ENCODE measurements around the gene POU6F2.

The POU6F2 gene

DNA sequence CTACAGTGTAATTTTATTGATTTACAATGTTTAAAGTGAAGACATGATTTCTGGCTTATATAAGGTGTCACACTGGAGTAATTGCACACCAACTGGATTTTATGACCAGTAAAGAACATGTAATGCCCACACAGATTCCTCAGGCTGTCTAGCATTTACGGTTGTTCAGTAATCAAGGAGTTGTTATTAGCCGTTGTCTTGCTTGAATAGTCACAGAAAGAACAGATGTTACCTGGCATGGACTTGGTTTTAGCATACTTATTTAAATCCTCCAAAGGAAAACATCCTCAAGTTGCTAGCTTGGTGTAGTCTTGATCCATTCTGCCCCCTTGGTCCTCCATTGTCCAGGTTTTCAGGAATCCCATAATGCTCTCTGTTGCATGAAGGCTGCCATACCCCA, 65.8 kb downstream of the POU6F2 start:
- Histone ChIP-seq H4K20me1 (ENCODE audit: control insufficient read depth, insufficient read depth, low read depth, low read length) (no peaks in the 10 kb centered on the region), H3K4me2 (ENCODE audit: low read length) (peak overlapping the region; percentile 33), H3K27ac (ENCODE audit: low read depth, low read length) (no peak overlapping the region), H3K27me3 (ENCODE audit: control insufficient read depth, low read length) (no peaks in the 10 kb centered on the region), H3F3A (ENCODE audit: control insufficient read depth, insufficient read depth) (no peaks in the 10 kb centered on the region), H3K4me3 (ENCODE audit: low read length) (no peak overlapping the region), H3K9me3 (ENCODE audit: control insufficient read depth, insufficient read depth, low read length) (no peaks in the 10 kb centered on the region), H3K36me3 (ENCODE audit: control insufficient read depth, low read length) (no peaks in the 10 kb centered on the region), H3K4me1 (ENCODE audit: control insufficient read depth, low read length) (peaks cover 27% of the 10 kb centered on the region), H3K79me2 (ENCODE audit: control insufficient read depth, low read length) (no peaks in the 10 kb centered on the region), H3K9me2 (replicated peaks; ENCODE audit: control insufficient read depth, low read length) (no peaks in the 10 kb centered on the region)
- no peak for TF ChIP-seq EZH2phosphoT487 (IDR thresholded peaks at IDR 0.05; ENCODE audit: borderline replicate concordance, low read length)
- TF ChIP-seq, protein P1, sequence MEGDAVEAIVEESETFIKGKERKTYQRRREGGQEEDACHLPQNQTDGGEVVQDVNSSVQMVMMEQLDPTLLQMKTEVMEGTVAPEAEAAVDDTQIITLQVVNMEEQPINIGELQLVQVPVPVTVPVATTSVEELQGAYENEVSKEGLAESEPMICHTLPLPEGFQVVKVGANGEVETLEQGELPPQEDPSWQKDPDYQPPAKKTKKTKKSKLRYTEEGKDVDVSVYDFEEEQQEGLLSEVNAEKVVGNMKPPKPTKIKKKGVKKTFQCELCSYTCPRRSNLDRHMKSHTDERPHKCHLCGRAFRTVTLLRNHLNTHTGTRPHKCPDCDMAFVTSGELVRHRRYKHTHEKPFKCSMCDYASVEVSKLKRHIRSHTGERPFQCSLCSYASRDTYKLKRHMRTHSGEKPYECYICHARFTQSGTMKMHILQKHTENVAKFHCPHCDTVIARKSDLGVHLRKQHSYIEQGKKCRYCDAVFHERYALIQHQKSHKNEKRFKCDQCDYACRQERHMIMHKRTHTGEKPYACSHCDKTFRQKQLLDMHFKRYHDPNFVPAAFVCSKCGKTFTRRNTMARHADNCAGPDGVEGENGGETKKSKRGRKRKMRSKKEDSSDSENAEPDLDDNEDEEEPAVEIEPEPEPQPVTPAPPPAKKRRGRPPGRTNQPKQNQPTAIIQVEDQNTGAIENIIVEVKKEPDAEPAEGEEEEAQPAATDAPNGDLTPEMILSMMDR (IDR thresholded peaks at IDR 0.05; ENCODE audit: low read depth, low read length, poor library complexity, severe bottlenecking): no peak

DNA sequence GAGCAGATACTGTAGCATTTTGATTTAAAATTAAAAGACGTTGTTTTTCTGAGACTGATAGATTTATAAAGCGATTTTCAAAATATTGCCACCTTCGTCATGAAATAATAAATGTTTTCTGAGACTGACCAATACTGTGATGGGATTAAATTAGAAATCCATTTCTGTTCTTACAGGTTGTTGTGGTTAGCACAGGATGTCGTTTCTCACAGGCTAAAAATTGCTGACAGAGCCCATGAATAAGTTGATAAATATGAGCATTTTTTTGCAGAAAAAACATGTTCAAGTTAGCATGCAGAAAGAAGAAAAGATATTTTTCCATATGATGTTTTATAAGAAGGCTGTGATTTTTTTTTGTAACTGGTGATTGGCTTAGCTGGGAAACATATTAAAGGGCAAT, 66.8 kb downstream of the POU6F2 start:
- Histone ChIP-seq H3K27me3 (ENCODE audit: control insufficient read depth, low read length) (no peaks in the 10 kb centered on the region), H3K4me2 (ENCODE audit: low read length) (peak overlapping the region; percentile 33)

DNA sequence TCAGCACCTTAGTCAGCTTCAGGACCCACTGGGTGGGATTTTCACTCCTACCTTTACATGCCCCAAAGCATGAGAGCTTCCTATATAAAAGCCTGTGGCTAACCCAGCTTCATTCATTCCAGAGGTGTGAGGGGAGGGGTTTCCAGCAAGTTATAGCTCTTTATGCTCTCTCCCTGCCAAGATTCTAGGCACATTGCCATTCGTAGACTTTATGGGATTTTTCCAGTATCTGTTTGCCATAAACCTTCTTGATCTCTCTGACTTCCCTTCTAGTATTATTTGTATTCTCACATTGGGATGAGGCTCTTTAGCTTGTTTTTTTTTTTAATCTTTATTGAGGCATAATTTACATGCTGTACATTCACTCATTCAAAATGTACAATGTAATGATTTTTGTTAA, 67.5 kb downstream of the POU6F2 start:
- Histone ChIP-seq H3F3A (ENCODE audit: control insufficient read depth, insufficient read depth) (no peaks in the 10 kb centered on the region), H3K79me2 (ENCODE audit: control insufficient read depth, low read length) (no peaks in the 10 kb centered on the region), H3K27me3 (ENCODE audit: control insufficient read depth, low read length) (no peaks in the 10 kb centered on the region), H3K9me3 (ENCODE audit: control insufficient read depth, insufficient read depth, low read length) (no peaks in the 10 kb centered on the region), H3K36me3 (ENCODE audit: control insufficient read depth, low read length) (no peaks in the 10 kb centered on the region), H3K9me2 (replicated peaks; ENCODE audit: control insufficient read depth, low read length) (no peaks in the 10 kb centered on the region), H3K4me2 (ENCODE audit: low read length) (no peak overlapping the region), H3K4me3 (ENCODE audit: low read length) (no peak overlapping the region), H3K4me1 (ENCODE audit: control insufficient read depth, low read length) (peaks cover 27% of the 10 kb centered on the region), H4K20me1 (ENCODE audit: control insufficient read depth, insufficient read depth, low read depth, low read length) (no peaks in the 10 kb centered on the region), H3K27ac (ENCODE audit: low read depth, low read length) (no peak overlapping the region)
- no peak for TF ChIP-seq EZH2phosphoT487 (IDR thresholded peaks at IDR 0.05; ENCODE audit: borderline replicate concordance, low read length)
- TF ChIP-seq, protein P1 (IDR thresholded peaks at IDR 0.05; ENCODE audit: low read depth, low read length, poor library complexity, severe bottlenecking): no peak

More for the DNA sequence above, 66.8 kb downstream of the POU6F2 start:
- Histone ChIP-seq H3K4me3 (ENCODE audit: low read length) (peak overlapping the region; percentile 8; the same call in 1 of the 2 replicates), H3K36me3 (ENCODE audit: control insufficient read depth, low read length) (no peaks in the 10 kb centered on the region), H3K4me1 (ENCODE audit: control insufficient read depth, low read length) (peaks cover 27% of the 10 kb centered on the region), H3K9me2 (replicated peaks; ENCODE audit: control insufficient read depth, low read length) (no peaks in the 10 kb centered on the region), H4K20me1 (ENCODE audit: control insufficient read depth, insufficient read depth, low read depth, low read length) (no peaks in the 10 kb centered on the region), H3K79me2 (ENCODE audit: control insufficient read depth, low read length) (no peaks in the 10 kb centered on the region), H3F3A (ENCODE audit: control insufficient read depth, insufficient read depth) (no peaks in the 10 kb centered on the region), H3K9me3 (ENCODE audit: control insufficient read depth, insufficient read depth, low read length) (no peaks in the 10 kb centered on the region), H3K27ac (ENCODE audit: low read depth, low read length) (no peak overlapping the region)
- TF ChIP-seq, protein P1 (IDR thresholded peaks at IDR 0.05; ENCODE audit: low read depth, low read length, poor library complexity, severe bottlenecking): no peak
- TF ChIP-seq EZH2phosphoT487 (IDR thresholded peaks at IDR 0.05; ENCODE audit: borderline replicate concordance, low read length): no peak

Data from DOHH2 (cell line).